Measurements from ENCODE around the gene PTPRO.

PTPRO gene

DNA sequence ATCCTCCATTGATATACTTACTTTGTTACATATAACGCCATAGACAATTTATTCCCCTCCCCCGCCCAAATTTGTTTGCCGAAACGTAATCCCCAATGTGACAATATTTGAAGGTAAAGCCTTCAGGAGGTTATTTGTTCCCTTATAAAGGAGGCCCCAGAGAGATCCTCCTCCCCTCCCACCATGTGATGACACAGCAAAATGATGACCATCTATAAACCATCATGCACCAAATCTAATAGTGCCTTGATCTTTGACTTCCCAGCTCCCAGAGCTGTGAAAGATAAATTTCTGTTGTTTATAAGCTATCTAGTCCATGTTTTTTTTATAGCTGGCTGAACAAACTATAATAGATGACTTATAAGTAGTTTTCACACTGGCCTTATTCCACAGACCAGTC is 122.2 kb downstream of the PTPRO start:
- in situ Hi-C loops (cut with HindIII; ENCODE audit: low sequenced_read_pairs) = no loop called here
- DNase-seq (ENCODE audit: low read depth) = no peak
- TF ChIP-seq, protein P1, sequence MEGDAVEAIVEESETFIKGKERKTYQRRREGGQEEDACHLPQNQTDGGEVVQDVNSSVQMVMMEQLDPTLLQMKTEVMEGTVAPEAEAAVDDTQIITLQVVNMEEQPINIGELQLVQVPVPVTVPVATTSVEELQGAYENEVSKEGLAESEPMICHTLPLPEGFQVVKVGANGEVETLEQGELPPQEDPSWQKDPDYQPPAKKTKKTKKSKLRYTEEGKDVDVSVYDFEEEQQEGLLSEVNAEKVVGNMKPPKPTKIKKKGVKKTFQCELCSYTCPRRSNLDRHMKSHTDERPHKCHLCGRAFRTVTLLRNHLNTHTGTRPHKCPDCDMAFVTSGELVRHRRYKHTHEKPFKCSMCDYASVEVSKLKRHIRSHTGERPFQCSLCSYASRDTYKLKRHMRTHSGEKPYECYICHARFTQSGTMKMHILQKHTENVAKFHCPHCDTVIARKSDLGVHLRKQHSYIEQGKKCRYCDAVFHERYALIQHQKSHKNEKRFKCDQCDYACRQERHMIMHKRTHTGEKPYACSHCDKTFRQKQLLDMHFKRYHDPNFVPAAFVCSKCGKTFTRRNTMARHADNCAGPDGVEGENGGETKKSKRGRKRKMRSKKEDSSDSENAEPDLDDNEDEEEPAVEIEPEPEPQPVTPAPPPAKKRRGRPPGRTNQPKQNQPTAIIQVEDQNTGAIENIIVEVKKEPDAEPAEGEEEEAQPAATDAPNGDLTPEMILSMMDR (IDR thresholded peaks at IDR 0.05; ENCODE audit: low read depth, low read length, missing control alignments) = no peak
- no peak overlapping the region for H3K4me3 ChIP-seq (ENCODE audit: low read depth, low read length)

DNA sequence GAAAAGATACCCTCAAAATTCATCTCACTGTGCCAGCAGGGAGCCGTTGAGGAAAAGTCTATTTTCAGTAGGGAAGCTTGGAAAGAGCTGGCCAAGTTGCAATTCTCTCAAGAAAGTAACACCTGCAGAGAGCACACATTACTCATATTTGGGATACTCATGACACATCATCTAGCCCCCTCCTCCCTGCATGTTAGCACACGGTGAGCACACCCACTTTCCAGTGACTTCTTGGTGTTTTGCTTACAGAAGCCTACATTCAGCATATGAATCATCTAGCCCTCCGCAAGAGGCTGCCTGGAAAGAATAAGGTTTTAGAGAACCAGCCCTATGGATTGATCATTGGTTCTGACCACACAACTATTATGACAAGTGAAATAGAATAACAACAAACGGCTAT is 124.5 kb downstream of the PTPRO start:
- DNase-seq (ENCODE audit: low read depth) = peak; percentile 12
- TF ChIP-seq, protein P1 (IDR thresholded peaks at IDR 0.05; ENCODE audit: low read depth, low read length, missing control alignments) = no peak
- H3K4me3 ChIP-seq (ENCODE audit: low read depth, low read length) = no peak overlapping the region
- in situ Hi-C loops (cut with HindIII; ENCODE audit: low sequenced_read_pairs) = no loop called here

DNA sequence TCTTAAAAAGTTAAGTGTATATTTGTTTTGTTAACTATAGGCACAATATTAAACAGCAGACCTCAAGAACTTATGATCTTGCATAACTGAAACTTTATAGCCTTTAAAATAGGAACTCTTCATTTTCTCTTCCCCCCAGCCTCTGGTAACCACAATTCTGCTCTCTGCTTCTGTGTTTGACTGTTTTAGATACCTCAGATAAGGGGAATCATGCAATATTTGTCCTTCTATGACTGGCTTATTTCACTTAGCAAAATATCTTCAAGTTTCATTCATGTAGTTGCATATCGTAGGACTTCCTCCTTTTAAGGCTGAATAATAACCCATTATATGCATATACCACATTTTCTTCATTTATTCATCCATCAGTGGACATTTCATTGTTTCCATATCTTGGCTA is 131.3 kb downstream of the PTPRO start:
- DNase-seq (ENCODE audit: low read depth) = no peak
- in situ Hi-C loops (cut with HindIII; ENCODE audit: low sequenced_read_pairs) = no loop called here
- TF ChIP-seq, protein P1 (IDR thresholded peaks at IDR 0.05; ENCODE audit: low read depth, low read length, missing control alignments) = no peak
- no peak overlapping the region for H3K4me3 ChIP-seq (ENCODE audit: low read depth, low read length)

DNA sequence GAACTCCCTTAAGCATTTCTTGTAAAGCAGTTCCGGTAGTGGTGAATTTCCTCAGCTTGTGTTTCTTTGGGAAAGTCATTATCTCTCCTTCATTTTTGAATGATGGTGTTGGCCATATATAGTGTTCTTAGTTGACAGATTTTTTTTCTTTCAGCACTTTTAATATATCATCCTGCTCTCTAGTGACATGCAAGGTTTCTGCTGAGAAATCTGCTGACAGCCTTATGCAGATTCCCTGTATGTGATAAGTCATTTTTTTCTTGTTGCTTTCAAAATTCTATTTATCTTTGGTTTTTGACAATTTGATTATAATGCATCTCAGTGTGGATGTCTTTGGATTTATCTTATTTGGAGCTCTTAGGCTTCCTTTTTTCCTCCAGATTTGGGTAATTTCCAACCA is 135.7 kb downstream of the PTPRO start:
- no peak overlapping the region for H3K4me3 ChIP-seq (ENCODE audit: low read depth, low read length)
- TF ChIP-seq, protein P1 (IDR thresholded peaks at IDR 0.05; ENCODE audit: low read depth, low read length, missing control alignments) = no peak
- DNase-seq (ENCODE audit: low read depth) = no peak
- in situ Hi-C loops (cut with HindIII; ENCODE audit: low sequenced_read_pairs) = no loop called here

DNA sequence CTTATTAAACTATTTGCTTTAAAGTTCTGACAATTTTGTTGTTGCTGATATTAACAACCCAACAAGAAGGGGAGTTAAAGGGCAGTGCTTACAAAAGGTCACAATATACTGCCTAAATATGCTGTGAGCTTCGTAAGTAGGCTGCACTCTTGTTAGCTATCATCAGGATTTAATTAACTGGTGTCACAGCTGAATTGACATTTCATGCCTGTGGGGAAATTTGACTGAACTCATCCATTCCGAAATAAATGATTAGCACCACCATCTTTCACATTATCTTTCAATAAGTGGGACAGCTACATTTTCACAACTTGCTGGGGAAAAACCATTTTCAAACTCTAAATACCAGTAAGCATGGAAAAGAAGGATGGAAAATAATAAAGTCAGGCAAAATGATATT is 146.6 kb downstream of the PTPRO start:
- TF ChIP-seq, protein P1 (IDR thresholded peaks at IDR 0.05; ENCODE audit: low read depth, low read length, missing control alignments) = no peak
- DNase-seq (ENCODE audit: low read depth) = no peak
- in situ Hi-C loops (cut with HindIII; ENCODE audit: low sequenced_read_pairs) = no loop called here
- no peak overlapping the region for H3K4me3 ChIP-seq (ENCODE audit: low read depth, low read length)

DNA sequence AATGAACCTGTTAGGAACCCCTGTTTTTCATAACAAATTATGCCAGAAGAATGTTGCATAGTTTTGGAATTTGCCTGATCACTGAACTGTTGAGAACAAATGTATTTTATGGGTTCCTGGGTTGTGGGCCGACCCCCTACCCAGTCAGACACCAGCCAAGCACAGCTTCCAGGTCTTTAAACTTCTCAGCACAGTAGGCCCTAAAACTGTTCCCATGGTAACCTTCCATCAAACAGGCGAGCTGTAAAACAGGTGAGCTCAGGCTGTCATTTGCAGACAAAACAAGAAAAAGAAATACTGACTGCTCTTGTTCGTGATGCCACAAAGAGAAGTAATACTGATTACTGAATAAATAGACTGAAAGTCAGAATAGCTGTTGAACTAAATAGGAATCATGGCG is 147.0 kb downstream of the PTPRO start:
- H3K4me3 ChIP-seq (ENCODE audit: low read depth, low read length) = no peak overlapping the region
- in situ Hi-C loops (cut with HindIII; ENCODE audit: low sequenced_read_pairs) = no loop called here
- TF ChIP-seq, protein P1 (IDR thresholded peaks at IDR 0.05; ENCODE audit: low read depth, low read length, missing control alignments) = no peak
- no peak for DNase-seq (ENCODE audit: low read depth)

DNA sequence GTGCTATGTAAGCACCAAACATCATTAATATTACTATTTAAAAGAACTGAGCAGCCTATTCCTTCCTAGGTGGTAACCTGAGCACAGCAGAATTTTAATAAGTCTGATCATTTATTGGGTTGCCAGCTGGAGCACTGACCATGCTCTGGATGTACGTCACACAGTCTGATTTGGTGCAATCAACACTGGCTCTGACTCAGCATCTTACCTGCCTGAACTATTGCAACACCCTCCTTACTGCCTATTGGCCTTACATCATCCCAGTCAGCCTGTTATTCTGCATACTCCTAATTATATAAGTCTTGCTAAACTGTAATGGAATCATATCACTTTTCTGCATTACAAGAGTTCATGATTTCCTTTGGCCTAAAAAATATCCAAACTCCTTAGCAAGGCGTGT is 149.7 kb downstream of the PTPRO start:
- in situ Hi-C loops (cut with HindIII; ENCODE audit: low sequenced_read_pairs) = no loop called here
- H3K4me3 ChIP-seq (ENCODE audit: low read depth, low read length) = no peak overlapping the region
- TF ChIP-seq, protein P1 (IDR thresholded peaks at IDR 0.05; ENCODE audit: low read depth, low read length, missing control alignments) = no peak
- no peak for DNase-seq (ENCODE audit: low read depth)
